Activated CD4-positive, alpha-beta memory T cell treated with anti-CD3 and anti-CD28 coated beads, Interleukin-2, amount 10 ng/mL, durations not matched to agents 7 days and 5 days (primary cell): ENCODE data around the gene TNNI3K. TPM values are rescaled to one million over a fixed set of nuclear protein-coding genes. Genes with fewer than 3 reads are reported as not detected.
"Not testable (repeated sequence)": the region's sequence is repeated elsewhere in the genome, so short reads cannot be mapped to it uniquely, and the experiment has no call there.

Source experiments
- CTCF ChIA-PET: fragments of 350-600 bp; sonication (Branson Sonifier 250); formaldehyde crosslinking; loops from one replicate; lab custom pipeline; 2021; ENCODE audit warnings: antibody characterized with exemption, inconsistent platforms; lab: Charles Lee
- POLR2A ChIA-PET: fragments of 350-600 bp; sonication (Branson Sonifier 250); formaldehyde crosslinking; loops from one replicate; lab custom pipeline; 2021; ENCODE audit warnings: antibody characterized with exemption; lab: Charles Lee
- DNase-seq: peaks from one replicate; pipeline ENCODE4 v3.0.0-alpha.2; 2020
- H3K27ac Mint-ChIP-seq: one replicate; pipeline ENCODE4 v1.8.0; 2021; ENCODE audit warnings: mild to moderate bottlenecking, mixed read lengths
- H3K27me3 Mint-ChIP-seq: one replicate; pipeline ENCODE4 v1.8.0; 2021; ENCODE audit warnings: mixed read lengths
- H3K36me3 Mint-ChIP-seq: one replicate; pipeline ENCODE4 v1.8.0; 2021; ENCODE audit warnings: low read depth, mixed read lengths
- H3K4me1 Mint-ChIP-seq: one replicate; pipeline ENCODE4 v1.8.0; 2021; ENCODE audit warnings: mixed read lengths
- H3K4me3 Mint-ChIP-seq: one replicate; pipeline ENCODE4 v1.8.0; 2021; ENCODE audit warnings: mild to moderate bottlenecking, mixed read lengths
- H3K9me3 Mint-ChIP-seq: one replicate; pipeline ENCODE4 v1.8.0; 2021; ENCODE audit warnings: mixed read lengths
- total RNA-seq, 2 experiments: library from RNA; stranded (reverse); gene quantifications; one replicate each; pipeline ENCODE4 v1.2.3, GENCODE V29; 2021

Gene TNNI3K
- total RNA-seq, 2 experiments from 2014 or later: 0.43 TPM; not detected in 1

GRCh38 chr1:74245168-74245772 lies 10.1 kb downstream of the TNNI3K start:
- H3K27ac Mint-ChIP-seq: no peak overlapping the region
- H3K27me3 Mint-ChIP-seq: no peaks in the 10 kb centered on the region
- no peak for DNase-seq
- CTCF ChIA-PET: no interaction called here
- H3K4me1 Mint-ChIP-seq: no peaks in the 10 kb centered on the region
- POLR2A ChIA-PET: no interaction called here
- peaks cover 4% of the 10 kb centered on the region for H3K9me3 Mint-ChIP-seq
- H3K36me3 Mint-ChIP-seq: no peaks in the 10 kb centered on the region
- no peak overlapping the region for H3K4me3 Mint-ChIP-seq

DNA sequence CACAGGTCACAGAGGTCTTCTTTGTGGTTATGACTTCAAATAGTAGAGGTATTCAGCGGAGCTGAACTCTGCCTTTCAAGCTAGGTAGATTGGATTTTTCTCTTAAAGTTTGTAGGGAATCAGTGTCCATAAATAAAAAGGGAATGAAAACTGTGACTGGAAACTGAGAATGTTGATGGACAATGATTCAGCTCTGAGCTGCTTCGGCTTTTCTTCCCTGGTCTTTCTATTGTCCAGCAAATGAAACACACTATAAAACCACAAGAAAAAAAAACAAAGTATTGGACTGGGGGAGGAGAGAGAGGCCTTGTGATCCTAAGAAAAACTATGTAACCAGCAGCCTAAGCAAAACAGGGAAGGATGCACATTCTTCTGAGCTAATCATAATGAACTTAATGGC lies 11.1 kb downstream of the TNNI3K start:
- Mint-ChIP-seq H3K36me3 (no peaks in the 10 kb centered on the region), H3K27me3 (no peaks in the 10 kb centered on the region), H3K9me3 (peaks cover 4% of the 10 kb centered on the region), H3K4me3 (no peak overlapping the region), H3K4me1 (no peaks in the 10 kb centered on the region), H3K27ac (no peak overlapping the region)
- POLR2A ChIA-PET: no interaction called here
- CTCF ChIA-PET: no interaction called here
- DNase-seq: no peak

DNA sequence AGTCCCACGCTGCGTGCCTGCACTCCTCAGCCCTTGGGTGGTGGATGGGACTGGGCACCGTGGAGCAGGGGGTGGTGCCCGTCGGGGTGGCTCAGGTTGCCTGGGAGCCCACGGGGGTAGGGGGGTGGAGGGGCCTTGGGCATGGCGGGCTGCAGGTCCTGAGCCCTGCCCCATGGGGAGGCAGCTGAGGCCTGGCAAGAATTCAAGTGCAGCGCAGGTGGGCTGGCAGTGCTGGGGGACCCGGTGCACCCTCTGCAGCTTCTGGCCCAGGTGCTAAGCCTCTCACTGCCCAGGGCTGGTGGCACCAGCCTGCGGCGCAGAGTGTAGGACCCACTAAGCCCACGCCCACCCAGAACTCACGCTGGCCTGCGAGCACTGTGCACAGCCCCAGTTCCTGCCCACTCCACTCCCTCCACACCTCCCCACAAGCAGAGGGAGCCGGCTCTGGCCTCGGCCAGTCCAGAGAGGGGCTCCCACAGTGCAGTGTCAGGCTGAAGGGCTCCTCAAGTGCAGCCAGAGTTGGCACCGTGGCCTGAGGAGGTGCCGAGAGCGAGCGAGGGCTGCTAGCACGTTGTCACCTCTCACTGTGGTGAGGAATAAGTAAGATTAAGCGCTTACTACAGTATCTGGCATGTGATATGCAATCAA lies 12.8 kb downstream of the TNNI3K start:
- ChIA-PET POLR2A (no interaction called here), CTCF (no interaction called here)
- no peak for DNase-seq
- H3K27ac Mint-ChIP-seq: no peak overlapping the region
- no peaks in the 10 kb centered on the region for H3K4me1 Mint-ChIP-seq
- H3K9me3 Mint-ChIP-seq: peaks cover 4% of the 10 kb centered on the region
- H3K4me3 Mint-ChIP-seq: no peak overlapping the region
- H3K36me3 Mint-ChIP-seq: no peaks in the 10 kb centered on the region
- no peaks in the 10 kb centered on the region for H3K27me3 Mint-ChIP-seq

- H3K36me3 Mint-ChIP-seq, POLR2A ChIA-PET, H3K4me3 Mint-ChIP-seq, H3K27me3 Mint-ChIP-seq, H3K9me3 Mint-ChIP-seq, H3K27ac Mint-ChIP-seq, CTCF ChIA-PET, DNase-seq, H3K4me1 Mint-ChIP-seq: not testable (repeated sequence)
Observed at GRCh38 chr1:74253243-74253824, 18.1 kb downstream of the TNNI3K start.

DNA sequence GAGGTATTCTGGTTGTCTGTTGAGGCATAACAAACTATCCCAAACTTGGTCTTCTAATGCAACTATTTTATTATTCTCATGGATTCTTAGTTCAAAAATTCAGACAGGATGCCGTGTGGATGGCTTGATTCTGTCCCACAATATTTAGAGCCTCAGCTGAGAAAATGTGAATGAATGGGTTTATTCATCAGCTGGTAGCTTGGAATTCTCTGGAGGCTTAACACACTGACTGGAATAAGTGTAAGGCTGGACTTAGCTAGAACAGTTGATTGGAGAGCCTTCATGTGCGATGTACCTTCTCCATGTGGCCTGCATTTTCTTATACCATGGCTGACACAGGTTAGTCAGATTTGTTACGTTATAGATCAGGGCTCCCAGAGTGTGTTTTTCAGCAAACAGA lies 30.8 kb downstream of the TNNI3K start:
- Mint-ChIP-seq H3K9me3 (no peaks in the 10 kb centered on the region), H3K27ac (no peak overlapping the region), H3K27me3 (peaks cover 1% of the 10 kb centered on the region), H3K4me3 (no peak overlapping the region), H3K36me3 (no peaks in the 10 kb centered on the region), H3K4me1 (no peaks in the 10 kb centered on the region)
- ChIA-PET CTCF (no interaction called here), POLR2A (no interaction called here)
- no peak for DNase-seq

DNA sequence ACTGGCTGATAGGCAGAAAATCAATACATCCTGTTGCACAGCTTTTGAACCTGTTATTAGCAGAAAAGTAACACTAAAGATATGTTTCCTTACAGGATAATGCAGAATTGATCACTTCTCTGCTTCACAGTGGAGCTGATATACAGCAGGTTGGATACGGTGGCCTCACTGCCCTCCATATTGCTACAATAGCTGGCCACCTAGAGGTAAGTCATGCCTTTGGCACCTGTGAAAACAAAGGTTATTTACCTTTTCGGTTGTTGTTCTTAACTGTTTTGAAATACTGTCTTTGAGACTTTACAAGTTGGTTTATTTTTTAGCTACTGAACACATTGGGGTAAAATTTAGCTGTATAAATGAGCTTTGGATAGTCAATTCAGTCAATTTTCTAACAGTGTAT lies 36.3 kb downstream of the TNNI3K start:
- no peak overlapping the region for H3K4me3 Mint-ChIP-seq
- no peaks in the 10 kb centered on the region for H3K27me3 Mint-ChIP-seq
- no peak for DNase-seq
- no peaks in the 10 kb centered on the region for H3K9me3 Mint-ChIP-seq
- CTCF ChIA-PET: no interaction called here
- H3K27ac Mint-ChIP-seq: no peak overlapping the region
- no peaks in the 10 kb centered on the region for H3K4me1 Mint-ChIP-seq
- POLR2A ChIA-PET: no interaction called here
- H3K36me3 Mint-ChIP-seq: no peaks in the 10 kb centered on the region

GRCh38 chr1:74280642-74281396 lies 45.6 kb downstream of the TNNI3K start:
- ChIA-PET POLR2A (no interaction called here), CTCF (no interaction called here)
- Mint-ChIP-seq H3K27ac (no peak overlapping the region), H3K27me3 (no peaks in the 10 kb centered on the region), H3K9me3 (no peaks in the 10 kb centered on the region), H3K4me1 (no peaks in the 10 kb centered on the region), H3K36me3 (no peaks in the 10 kb centered on the region), H3K4me3 (no peak overlapping the region)
- no peak for DNase-seq

DNA sequence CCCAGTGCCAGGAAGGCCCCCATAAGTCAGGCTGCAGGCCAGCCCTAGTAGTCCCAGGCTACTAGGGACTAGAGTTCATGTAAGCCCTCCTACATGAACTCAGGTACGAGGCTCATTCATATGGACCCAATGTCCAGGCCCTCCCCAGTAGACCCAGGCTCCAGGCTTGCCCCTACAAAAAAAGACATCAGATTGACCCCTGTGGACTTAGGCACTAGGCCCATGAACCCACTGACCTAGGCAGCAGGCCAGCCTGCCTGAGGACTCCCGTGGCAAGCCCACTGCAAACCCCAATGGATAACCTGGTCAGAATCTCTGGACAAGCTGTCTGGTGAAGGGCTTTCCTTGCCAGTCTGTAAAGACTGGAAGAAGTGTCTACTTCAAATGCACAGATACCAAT lies 51.2 kb downstream of the TNNI3K start:
- H3K27ac Mint-ChIP-seq: no peak overlapping the region
- POLR2A ChIA-PET: no interaction called here
- CTCF ChIA-PET: no interaction called here
- H3K27me3 Mint-ChIP-seq: no peaks in the 10 kb centered on the region
- no peak for DNase-seq
- H3K9me3 Mint-ChIP-seq: peaks cover 2% of the 10 kb centered on the region
- H3K4me3 Mint-ChIP-seq: no peak overlapping the region
- no peaks in the 10 kb centered on the region for H3K36me3 Mint-ChIP-seq
- H3K4me1 Mint-ChIP-seq: no peaks in the 10 kb centered on the region

DNA sequence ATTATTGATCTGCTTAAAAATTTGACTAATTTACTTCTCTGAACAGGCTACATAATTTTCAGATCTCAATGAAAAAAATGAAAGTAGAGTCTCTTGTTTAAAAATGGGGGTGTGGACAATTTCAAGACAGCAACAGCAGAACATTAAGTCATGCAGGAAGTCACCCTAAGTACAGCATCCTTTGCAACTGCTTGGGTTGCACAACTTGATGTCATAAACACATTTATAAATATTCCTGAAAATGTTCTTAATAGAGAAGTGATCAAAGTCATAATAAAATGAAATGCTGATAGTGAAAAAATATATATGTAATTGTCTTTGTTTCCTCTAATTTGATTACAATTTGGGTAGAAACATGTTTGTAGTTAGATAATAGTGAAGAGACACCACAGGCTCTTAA lies 79.3 kb downstream of the TNNI3K start:
- CTCF ChIA-PET: no interaction called here
- H3K4me1 Mint-ChIP-seq: no peaks in the 10 kb centered on the region
- POLR2A ChIA-PET: no interaction called here
- DNase-seq: no peak
- no peak overlapping the region for H3K27ac Mint-ChIP-seq
- H3K9me3 Mint-ChIP-seq: no peaks in the 10 kb centered on the region
- no peak overlapping the region for H3K4me3 Mint-ChIP-seq
- H3K36me3 Mint-ChIP-seq: no peaks in the 10 kb centered on the region
- no peaks in the 10 kb centered on the region for H3K27me3 Mint-ChIP-seq

- no peaks in the 10 kb centered on the region for H3K9me3 Mint-ChIP-seq
- CTCF ChIA-PET: no interaction called here
- H3K4me1 Mint-ChIP-seq: no peaks in the 10 kb centered on the region
- no peak for DNase-seq
- H3K36me3 Mint-ChIP-seq: no peaks in the 10 kb centered on the region
- H3K27me3 Mint-ChIP-seq: no peaks in the 10 kb centered on the region
- no peak overlapping the region for H3K27ac Mint-ChIP-seq
- no peak overlapping the region for H3K4me3 Mint-ChIP-seq
- POLR2A ChIA-PET: no interaction called here
Observed at GRCh38 chr1:74316302-74316701, 81.1 kb downstream of the TNNI3K start.

- ChIA-PET CTCF (no interaction called here), POLR2A (no interaction called here)
- H3K36me3 Mint-ChIP-seq: no peaks in the 10 kb centered on the region
- DNase-seq: no peak
- H3K9me3 Mint-ChIP-seq: no peaks in the 10 kb centered on the region
- H3K27me3 Mint-ChIP-seq: no peaks in the 10 kb centered on the region
- no peak overlapping the region for H3K27ac Mint-ChIP-seq
- H3K4me3 Mint-ChIP-seq: no peak overlapping the region
- H3K4me1 Mint-ChIP-seq: no peaks in the 10 kb centered on the region
Observed at GRCh38 chr1:74317663-74318062, 82.5 kb downstream of the TNNI3K start.

DNA sequence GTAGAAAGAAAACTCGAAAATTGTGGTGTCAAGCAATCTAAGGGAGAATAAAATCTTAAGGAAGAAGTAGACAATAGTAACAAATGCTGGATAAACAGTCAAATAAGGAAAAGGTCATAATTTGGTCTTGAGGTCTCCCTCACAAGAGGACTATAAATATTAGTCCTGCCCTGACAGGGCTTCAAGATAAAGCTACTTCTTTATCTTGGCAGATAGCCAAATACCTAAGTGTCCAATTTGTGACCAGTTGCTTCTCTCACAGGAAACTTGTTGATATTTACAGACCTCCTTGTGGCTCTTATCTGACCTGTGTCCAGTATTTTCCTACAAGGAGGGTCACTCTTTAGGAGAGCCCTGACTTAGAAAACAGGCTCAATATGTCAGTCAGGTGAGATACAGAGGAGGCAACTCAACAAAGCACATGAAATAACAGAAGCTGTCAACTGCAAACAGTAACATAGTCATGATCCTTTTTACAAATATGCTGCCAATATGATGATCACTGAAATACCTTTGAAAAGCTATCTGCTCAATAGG lies 88.8 kb downstream of the TNNI3K start:
- Mint-ChIP-seq H3K4me3 (no peak overlapping the region), H3K27me3 (no peaks in the 10 kb centered on the region), H3K9me3 (no peaks in the 10 kb centered on the region), H3K36me3 (no peaks in the 10 kb centered on the region), H3K4me1 (no peaks in the 10 kb centered on the region), H3K27ac (no peak overlapping the region)
- POLR2A ChIA-PET: no interaction called here
- CTCF ChIA-PET: no interaction called here
- no peak for DNase-seq

DNA sequence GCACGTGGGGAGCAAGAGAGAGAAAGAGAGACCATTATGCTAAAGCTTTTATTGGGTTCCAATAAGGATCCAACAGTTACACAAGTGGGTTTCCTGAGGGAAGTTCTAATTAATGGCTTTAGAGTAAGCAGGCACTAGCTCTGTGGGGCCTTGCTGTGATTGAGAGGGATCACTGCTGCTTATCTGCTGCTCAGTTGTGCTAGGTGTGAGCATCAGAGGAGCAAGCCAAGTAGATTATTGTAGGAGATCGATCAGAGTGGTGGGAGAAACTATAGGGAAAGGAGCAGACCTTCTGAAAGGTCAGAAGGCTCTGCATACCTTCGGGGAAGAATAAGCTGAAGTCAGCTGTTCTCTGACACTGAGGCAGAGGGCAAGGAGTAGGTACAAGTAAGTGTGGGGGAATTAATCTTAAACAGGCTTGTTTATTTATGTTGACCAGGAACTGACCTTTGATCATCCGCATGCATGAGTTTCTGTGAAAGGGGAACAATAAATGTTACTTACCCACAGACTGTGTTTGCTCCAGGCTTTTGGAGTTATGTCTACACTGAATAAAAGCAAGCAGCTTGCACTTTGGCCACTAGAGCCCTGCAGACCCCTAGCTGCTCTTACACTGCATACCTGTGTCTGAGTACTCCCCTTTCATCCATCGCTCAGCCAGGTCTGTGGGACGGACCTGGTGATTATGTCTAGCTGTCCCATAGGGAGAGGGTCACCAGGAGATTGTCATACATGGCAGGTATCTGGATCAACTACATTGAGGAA lies 89.7 kb downstream of the TNNI3K start:
- Mint-ChIP-seq H3K36me3 (no peaks in the 10 kb centered on the region), H3K27me3 (no peaks in the 10 kb centered on the region), H3K27ac (no peak overlapping the region)

More for the DNA sequence above, 89.7 kb downstream of the TNNI3K start:
- H3K4me1 Mint-ChIP-seq: no peaks in the 10 kb centered on the region
- POLR2A ChIA-PET: no interaction called here
- DNase-seq: no peak
- H3K9me3 Mint-ChIP-seq: no peaks in the 10 kb centered on the region
- CTCF ChIA-PET: no interaction called here
- H3K4me3 Mint-ChIP-seq: no peak overlapping the region
